H1 (cell line): ENCODE results near the gene JADE1. TPM values are rescaled to one million over a fixed set of nuclear protein-coding genes. Genes with fewer than 3 reads are reported as not detected.

ENCODE experiments used
- CTCF ChIA-PET: fragments of 300-600 bp; sonication (Branson Sonifier 250); formaldehyde crosslinking; loops from one replicate; lab custom pipeline; 2021; ENCODE audit not compliant: partially characterized antibody; lab: Charles Lee
- POLR2A ChIA-PET: fragments of 300-600 bp; sonication (Branson Sonifier 250); formaldehyde crosslinking; loops from one replicate; lab custom pipeline; 2021; ENCODE audit warnings: inconsistent platforms; ENCODE audit not compliant: partially characterized antibody; lab: Charles Lee
- DNase-seq, 2 experiments: peaks; one replicate each; pipeline versions ENCODE4 v3.0.0 to v3.0.0-alpha.2; 2010 to 2022; ENCODE audit warnings: low spot score in 2 of 2, low read depth in 1 of 2, mixed read lengths in 1 of 2
- FAIRE-seq: peaks from 2 replicates; lab custom pipeline; 2011; peaks lifted over from hg19 to GRCh38; lab: Jason Lieb, UNC
- H2AFZ ChIP-seq: 2 replicates; pipeline ENCODE4 v1.8.1; 2012; ENCODE audit warnings: low read length, inconsistent platforms
- H2AK5ac ChIP-seq: 2 replicates; pipeline ENCODE4 v1.6.1; 2013; ENCODE audit warnings: low read depth, low read length
- H2BK120ac ChIP-seq: replicated peaks from 2 replicates; pipeline ENCODE3; 2013; ENCODE audit warnings: low read depth, low read length, inconsistent platforms
- H2BK12ac ChIP-seq: 2 replicates; pipeline ENCODE4 v1.6.1; 2013; ENCODE audit warnings: low read depth, low read length
- H2BK15ac ChIP-seq: 2 replicates; pipeline ENCODE4 v1.6.1; 2013; ENCODE audit warnings: low read length
- H2BK20ac ChIP-seq: 2 replicates; pipeline ENCODE4 v1.6.1; 2013; ENCODE audit warnings: low read length
- H2BK5ac ChIP-seq: 2 replicates; pipeline ENCODE4 v1.6.1; 2013; ENCODE audit warnings: low read depth, low read length
- H3K14ac ChIP-seq: 2 replicates; pipeline ENCODE4 v1.6.1; 2013; ENCODE audit warnings: inconsistent platforms; ENCODE audit not compliant: insufficient read length
- H3K18ac ChIP-seq: 2 replicates; pipeline ENCODE4 v1.6.1; 2013; ENCODE audit warnings: low read length; ENCODE audit errors: extremely low read depth
- H3K23ac ChIP-seq: 2 replicates; pipeline ENCODE4 v1.6.1; 2013; ENCODE audit warnings: inconsistent platforms; ENCODE audit not compliant: insufficient read length
- H3K23me2 ChIP-seq: 2 replicates; pipeline ENCODE4 v1.6.1; 2013; ENCODE audit warnings: low read depth, low read length
- H3K27ac ChIP-seq: 2 replicates; pipeline ENCODE4 v1.6.1; 2011; ENCODE audit warnings: low read depth, low read length, inconsistent platforms
- H3K27me3 ChIP-seq, 4 experiments: replicated peaks in 1 of 4; 1 replicate in 1 of 4; 2 replicates in 3 of 4; pipeline versions ENCODE4 v1.6.1 to v1.8.1; 2011 to 2013; ENCODE audit warnings: low read length in 3 of 4, mild to moderate bottlenecking in 3 of 4, inconsistent platforms in 2 of 4, mixed read lengths in 2 of 4, moderate library complexity in 1 of 4; ENCODE audit not compliant: control insufficient read depth in 3 of 4, insufficient read depth in 3 of 4; ENCODE audit errors: extremely low read depth in 1 of 4
- H3K36me3 ChIP-seq, 4 experiments: 2 replicates each; pipeline versions ENCODE4 v1.6.1 to v1.8.1; 2011 to 2013; ENCODE audit warnings: mild to moderate bottlenecking in 4 of 4, low read length in 3 of 4, moderate library complexity in 2 of 4, control low read depth in 1 of 4, inconsistent platforms in 1 of 4; ENCODE audit not compliant: insufficient read depth in 4 of 4, control insufficient read depth in 2 of 4
- H3K4ac ChIP-seq: replicated peaks from 2 replicates; pipeline ENCODE3; 2013; ENCODE audit warnings: low read length, low read depth, mixed read lengths, inconsistent platforms; ENCODE audit not compliant: insufficient read length
- H3K4me1 ChIP-seq, 4 experiments: replicated peaks in 1 of 4; 1 replicate in 1 of 4; 2 replicates in 3 of 4; pipeline versions ENCODE4 v1.6.1 to v1.8.1; 2011 to 2013; ENCODE audit warnings: low read length in 3 of 4, inconsistent platforms in 2 of 4, mixed read lengths in 1 of 4; ENCODE audit not compliant: insufficient read depth in 4 of 4, control insufficient read depth in 3 of 4
- H3K4me2 ChIP-seq, 2 experiments: 2 replicates each; pipeline versions ENCODE4 v1.6.1 to v1.8.1; 2011 to 2013; ENCODE audit warnings: low read depth in 2 of 2, low read length in 2 of 2, control low read depth in 1 of 2, inconsistent platforms in 1 of 2, mild to moderate bottlenecking in 1 of 2; ENCODE audit not compliant: insufficient read depth in 1 of 2
- H3K4me3 ChIP-seq, 4 experiments: fragments of 200-600, 300-600 bp in 1 of 4; sonication (generic), shearing (Covaris generic), sonication (Bioruptor Twin) in 1 of 4; 2 replicates each; pipeline versions ENCODE4 v1.5.1 to v1.8.1; 2011 to 2016; ENCODE audit warnings: low read length in 4 of 4, low read depth in 3 of 4, control low read depth in 2 of 4, inconsistent platforms in 2 of 4, mild to moderate bottlenecking in 2 of 4, mixed read lengths in 1 of 4, moderate library complexity in 1 of 4; ENCODE audit not compliant: insufficient read depth in 2 of 4; ENCODE audit errors: extremely low read depth in 1 of 4
- H3K56ac ChIP-seq: replicated peaks from 2 replicates; pipeline ENCODE3; 2013; ENCODE audit warnings: low read depth, mild to moderate bottlenecking, mixed read lengths, low read length, inconsistent platforms; ENCODE audit not compliant: insufficient read length
- H3K79me1 ChIP-seq: 2 replicates; pipeline ENCODE4 v1.6.1; 2013; ENCODE audit warnings: low read depth, low read length, control low read depth
- H3K79me2 ChIP-seq, 2 experiments: 2 replicates each; pipeline versions ENCODE4 v1.6.1 to v1.8.1; 2012 to 2013; ENCODE audit warnings: low read length in 2 of 2, mild to moderate bottlenecking in 2 of 2, inconsistent platforms in 1 of 2; ENCODE audit not compliant: insufficient read depth in 2 of 2, control insufficient read depth in 1 of 2
- H3K9ac ChIP-seq, 4 experiments: replicated peaks in 1 of 4; 1 replicate in 1 of 4; 2 replicates in 3 of 4; pipeline versions ENCODE4 v1.6.1 to v1.8.1; 2011 to 2013; ENCODE audit warnings: low read depth in 3 of 4, low read length in 3 of 4, control low read depth in 2 of 4, mild to moderate bottlenecking in 2 of 4, moderate library complexity in 2 of 4, inconsistent platforms in 1 of 4; ENCODE audit errors: extremely low read depth in 1 of 4
- H3K9me3 ChIP-seq, 2 experiments: 2 replicates each; pipeline versions ENCODE4 v1.6.1 to v1.8.1; 2012 to 2013; ENCODE audit warnings: mild to moderate bottlenecking in 2 of 2, moderate library complexity in 2 of 2, control low read depth in 1 of 2, inconsistent platforms in 1 of 2, low read depth in 1 of 2, low read length in 1 of 2, mixed read lengths in 1 of 2; ENCODE audit not compliant: insufficient read depth in 2 of 2
- H4K20me1 ChIP-seq, 2 experiments: replicated peaks in 1 of 2; 2 replicates each; pipeline versions ENCODE3 to v1.8.1; 2011 to 2013; ENCODE audit warnings: inconsistent platforms in 2 of 2, low read length in 2 of 2, mild to moderate bottlenecking in 1 of 2; ENCODE audit not compliant: insufficient read depth in 2 of 2, control insufficient read depth in 1 of 2
- H4K5ac ChIP-seq: 2 replicates; pipeline ENCODE4 v1.6.1; 2013; ENCODE audit warnings: low read length, low read depth, mixed read lengths, inconsistent platforms; ENCODE audit not compliant: insufficient read length
- H4K8ac ChIP-seq: 2 replicates; pipeline ENCODE4 v1.8.0; 2013; ENCODE audit warnings: mild to moderate bottlenecking, moderate library complexity, low read length, inconsistent platforms; ENCODE audit not compliant: insufficient read depth; ENCODE audit errors: extremely low read depth
- H4K91ac ChIP-seq: replicated peaks from 2 replicates; pipeline ENCODE3; 2013; ENCODE audit warnings: low read length, mixed read lengths, inconsistent platforms; ENCODE audit not compliant: insufficient read length
- CEBPB ChIP-seq: IDR thresholded peaks from 2 replicates; pipeline ENCODE4 v1.6.1; 2012; ENCODE audit warnings: low read depth, low read length
- GTF2F1 ChIP-seq: IDR thresholded peaks from 2 replicates; pipeline ENCODE4 v1.6.1; 2012; ENCODE audit warnings: low read depth, low read length, improper control_type of control experiment, borderline replicate concordance
- WGBS, 2 experiments: shearing (Covaris generic) in 1 of 2; methylation state at CpG; one replicate each; pipeline versions ENCODE4 v1.1.6 to v1.1.7; 2013 to 2015; ENCODE audit warnings: low lambda C conversion rate in 2 of 2, mixed read lengths in 2 of 2, inconsistent platforms in 1 of 2, low coverage in 1 of 2, missing lambda C conversion rate in 1 of 2; ENCODE audit not compliant: insufficient replicate concordance in 2 of 2, insufficient coverage in 1 of 2, insufficient read length in 1 of 2; ENCODE audit errors: extremely low coverage in 1 of 2, missing lambda C conversion rate in 1 of 2; 5-methylcytosine and 5-hydroxymethylcytosine counted together
- polyA plus RNA-seq, 7 experiments: library from polyadenylated mRNA; depleted of rRNA in 3 of 7; stranded (reverse) in 5 of 7; unstranded in 2 of 7; fragments of >200 nt in 5 of 7; fragments of 200-250 nt in 2 of 7; gene quantifications; 1 replicate in 5 of 7; 2 replicates in 1 of 7; 4 replicates in 1 of 7; pipeline versions ENCODE4 v1.2.1 to v1.2.3, GENCODE V29; 2011 to 2013; ENCODE audit warnings: missing spikeins in 2 of 7, mixed read lengths in 2 of 7
- total RNA-seq: library from RNA; stranded (reverse); fragmentation: NEBNext Ultra II Directional; extraction: Animal tissue kit (Norgen Biotek cat#: 25700); gene quantifications from 2 replicates; pipeline ENCODE4 v1.2.1, GENCODE V29; 2021

Gene JADE1
- total and polyA plus RNA-seq, 2 of the 8 experiments (the other 6 are each of a cell fraction or from before 2014, with no cell fraction given): 37.7 to 213 TPM

- no peaks in the 10 kb centered on the region for H3K79me2 ChIP-seq
- H3K9ac ChIP-seq: no peak overlapping the region
- no peak overlapping the region for H3K4ac ChIP-seq
- TF ChIP-seq GTF2F1: no peak
- 0 out of 2 replicates have a peak, but pooled peaks have one; percentile 43 for TF ChIP-seq CEBPB
- H3K23ac ChIP-seq: no peak overlapping the region
- H2BK12ac ChIP-seq: no peak overlapping the region
- H3K4me1 ChIP-seq: peaks cover 0 to 5% (median 2%) of the 10 kb centered on the region in 4 experiments; a peak in 2 of 7 replicates
- H3K23me2 ChIP-seq: no peaks in the 10 kb centered on the region
- H3K36me3 ChIP-seq: no peaks in the 10 kb centered on the region
- H4K91ac ChIP-seq: no peak overlapping the region
- no peak overlapping the region for H2BK120ac ChIP-seq
- H3K18ac ChIP-seq: 0 out of 2 replicates have a peak overlapping the region, but pooled peaks have one; percentile 12
- H3K4me3 ChIP-seq: no peak overlapping the region
- DNase-seq: no peak
- no peak overlapping the region for H2AK5ac ChIP-seq
- no peak for FAIRE-seq
- no peak overlapping the region for H3K4me2 ChIP-seq
- POLR2A ChIA-PET: interaction anchor here (0.6 kb wide), 1 partner anchor 16 kb away, joined by 3 read pairs; no protein-coding TSS in a partner anchor
- no peaks in the 10 kb centered on the region for H4K20me1 ChIP-seq
- no peak overlapping the region for H2BK15ac ChIP-seq
- no peak overlapping the region for H4K8ac ChIP-seq
- H3K27me3 ChIP-seq: no peaks in the 10 kb centered on the region
- peak overlapping the region; percentile 82; the same call in 1 of the 2 replicates for H2BK5ac ChIP-seq
- no peak overlapping the region for H3K14ac ChIP-seq
- 80% methylated on average over 7 of the region's 7 CpGs; no CpG with 5 or more reads in 1 of the 2 experiments for WGBS, 2 experiments
- H2BK20ac ChIP-seq: peak overlapping the region; percentile 53; the same call in 1 of the 2 replicates
- H3K9me3 ChIP-seq: no peaks in the 10 kb centered on the region
- H3K56ac ChIP-seq: no peak overlapping the region
- CTCF ChIA-PET: interaction anchor here (1.3 kb wide), 1 partner anchor 75 kb away, joined by 3 read pairs; no protein-coding TSS in a partner anchor
- H3K27ac ChIP-seq: no peak overlapping the region
- H3K79me1 ChIP-seq: no peaks in the 10 kb centered on the region
- H2AFZ ChIP-seq: no peak overlapping the region
- H4K5ac ChIP-seq: no peak overlapping the region
Observed at GRCh38 chr4:128793859-128794672, 15.4 kb upstream of the JADE1 start.
